Jurkat, Clone E6-1 (cell line): Measurements from ENCODE around the gene RBM15B.

Experiments
- DNase-seq: peaks from one replicate; pipeline ENCODE4 v3.0.0-alpha.2; 2011; ENCODE audit warnings: low read depth, low spot score
- H3K4me3 ChIP-seq: 2 replicates; pipeline ENCODE4 v1.5.1; 2011; ENCODE audit warnings: mild to moderate bottlenecking, low read length, control low read depth, moderate library complexity

Gene RBM15B

GRCh38 chr3:51429138-51429537 lies 38.1 kb downstream of the RBM15B start:
- DNase-seq = no peak
- no peak overlapping the region for H3K4me3 ChIP-seq

- no peak overlapping the region for H3K4me3 ChIP-seq
- no peak for DNase-seq
Observed at GRCh38 chr3:51434110-51434509, 43.0 kb downstream of the RBM15B start.

GRCh38 chr3:51434746-51435327 lies 43.8 kb downstream of the RBM15B start:
- DNase-seq = peak; percentile 61
- no peak overlapping the region for H3K4me3 ChIP-seq

GRCh38 chr3:51436998-51437639 lies 46.0 kb downstream of the RBM15B start:
- no peak for DNase-seq
- H3K4me3 ChIP-seq = no peak overlapping the region

- H3K4me3 ChIP-seq = no peak overlapping the region
- peak; percentile 21 for DNase-seq
Observed at GRCh38 chr3:51441282-51442030, 50.4 kb downstream of the RBM15B start.

GRCh38 chr3:51445544-51446280 lies 54.6 kb downstream of the RBM15B start:
- no peak for DNase-seq
- no peak overlapping the region for H3K4me3 ChIP-seq
